Endothelial cell of umbilical vein (primary cell): ENCODE data around the gene RSPH1. TPM values are rescaled to one million over a fixed set of nuclear protein-coding genes. Genes with fewer than 3 reads are reported as not detected.

Experiments
- Bru-seq: library from RNA; stranded (reverse); fragments of 400-500 nt; gene quantifications from one replicate; lab custom pipeline; 2021; lab: Mats Ljungman, UMichigan
- BruChase-seq, 2 experiments: library from RNA; stranded (reverse); fragments of 400-500 nt; gene quantifications; one replicate each; lab custom pipeline; 2021; lab: Mats Ljungman, UMichigan
- BruUV-seq: library from RNA; stranded (reverse); fragments of 400-500 nt; replicated peaks from 2 replicates; lab custom pipeline; 2021; lab: Mats Ljungman, UMichigan
- CTCF ChIA-PET: fragments of 300-600, 350-600 bp; sonication (Branson Sonifier 250); formaldehyde crosslinking; loops from one replicate; lab custom pipeline; 2021; ENCODE audit warnings: antibody characterized with exemption, inconsistent platforms; lab: Charles Lee
- POLR2A ChIA-PET: fragments of 300-600, 350-600 bp; sonication (Branson Sonifier 250); formaldehyde crosslinking; loops from one replicate; lab custom pipeline; 2021; ENCODE audit warnings: antibody characterized with exemption, inconsistent platforms; lab: Charles Lee
- DNase-seq: peaks from one replicate; pipeline ENCODE4 v3.0.0-alpha.2; 2011; ENCODE audit warnings: low read depth, low spot score
- FAIRE-seq: peaks from 2 replicates; lab custom pipeline; 2011; peaks lifted over from hg19 to GRCh38; lab: Jason Lieb, UNC
- H2AFZ ChIP-seq: 2 replicates; pipeline ENCODE4 v1.6.0; 2012; ENCODE audit warnings: low read depth, low read length, control low read depth, inconsistent platforms
- H3K27ac ChIP-seq: 2 replicates; pipeline ENCODE4 v1.5.1; 2011; ENCODE audit warnings: low read depth, mild to moderate bottlenecking, control low read depth, low read length, moderate library complexity; ENCODE audit not compliant: insufficient read depth
- H3K27me3 ChIP-seq, 2 experiments: 2 replicates each; pipeline versions ENCODE4 v1.6.0 to v1.6.1; 2011; ENCODE audit warnings: low read length in 2 of 2, mixed read lengths in 1 of 2; ENCODE audit not compliant: control insufficient read depth in 2 of 2, insufficient read depth in 2 of 2
- H3K36me3 ChIP-seq, 2 experiments: 2 replicates in 1 of 2; 3 replicates in 1 of 2; pipeline ENCODE4 v1.5.1; 2011; ENCODE audit warnings: low read length in 2 of 2, mild to moderate bottlenecking in 1 of 2, moderate library complexity in 1 of 2; ENCODE audit not compliant: control insufficient read depth in 2 of 2, insufficient read depth in 2 of 2; ENCODE audit errors: extremely low read depth in 1 of 2
- H3K4me1 ChIP-seq: 3 replicates; pipeline ENCODE4 v1.5.1; 2011; ENCODE audit warnings: mild to moderate bottlenecking, low read length; ENCODE audit not compliant: control insufficient read depth, insufficient read depth; ENCODE audit errors: extremely low read depth
- H3K4me2 ChIP-seq: 2 replicates; pipeline ENCODE4 v1.6.1; 2011; ENCODE audit warnings: low read length, control low read depth, mixed read lengths; ENCODE audit not compliant: insufficient read depth
- H3K4me3 ChIP-seq, 3 experiments: fragments of 200-600 bp in 1 of 3; sonication (generic), shearing (Covaris generic) in 1 of 3; replicated peaks in 1 of 3; 2 replicates each; pipeline ENCODE4 v1.5.1; 2011 to 2016; ENCODE audit warnings: control low read depth in 3 of 3, low read length in 3 of 3, mild to moderate bottlenecking in 2 of 3, inconsistent platforms in 1 of 3, low read depth in 1 of 3, moderate library complexity in 1 of 3; ENCODE audit not compliant: insufficient read depth in 1 of 3
- H3K79me2 ChIP-seq: 2 replicates; pipeline ENCODE4 v1.6.0; 2012; ENCODE audit warnings: low read length, inconsistent platforms; ENCODE audit not compliant: control insufficient read depth, insufficient read depth
- H3K9ac ChIP-seq: replicated peaks from 2 replicates; pipeline ENCODE3; 2011; ENCODE audit warnings: low read length, control low read depth; ENCODE audit not compliant: insufficient read depth; ENCODE audit errors: extremely low read depth
- H3K9me1 ChIP-seq: replicated peaks from 3 replicates; pipeline ENCODE4 v1.6.0; 2011; ENCODE audit warnings: mild to moderate bottlenecking, low read length; ENCODE audit not compliant: control insufficient read depth, insufficient read depth; ENCODE audit errors: extremely low read depth
- H3K9me3 ChIP-seq: replicated peaks from 2 replicates; pipeline ENCODE4 v1.5.1; 2012; ENCODE audit warnings: low read length, inconsistent platforms; ENCODE audit not compliant: control insufficient read depth, insufficient read depth
- H4K20me1 ChIP-seq: replicated peaks from 2 replicates; pipeline ENCODE3; 2011; ENCODE audit warnings: mild to moderate bottlenecking, low read length; ENCODE audit not compliant: control insufficient read depth, insufficient read depth; ENCODE audit errors: extremely low read depth
- CTCF ChIP-seq, 2 donors: IDR thresholded peaks; 1 replicate in 1 of 2; 2 replicates in 1 of 2; pipeline ENCODE4 v1.5.1; 2011; ENCODE audit warnings: low read length in 2 of 2, mild to moderate bottlenecking in 2 of 2, moderate library complexity in 2 of 2, control low read depth in 1 of 2, inconsistent platforms in 1 of 2, low read depth in 1 of 2; ENCODE audit not compliant: insufficient read depth in 1 of 2; ENCODE audit errors: extremely low read depth in 1 of 2
- EZH2 ChIP-seq: IDR thresholded peaks from 2 replicates; pipeline ENCODE4 v1.6.1; 2012; ENCODE audit warnings: borderline replicate concordance, low read depth, mild to moderate bottlenecking, moderate library complexity, low read length, inconsistent platforms; ENCODE audit not compliant: severe bottlenecking
- FOS ChIP-seq: IDR thresholded peaks from 2 replicates; pipeline ENCODE4 v1.6.1; 2011; ENCODE audit warnings: mild to moderate bottlenecking, low read length, moderate library complexity, borderline replicate concordance; ENCODE audit not compliant: insufficient read depth
- GATA2 ChIP-seq: IDR thresholded peaks from 2 replicates; pipeline ENCODE4 v1.7.0; 2011; ENCODE audit warnings: low read depth, mild to moderate bottlenecking, moderate library complexity, mixed read lengths, low read length; ENCODE audit not compliant: insufficient read length, insufficient read depth
- JUN ChIP-seq: IDR thresholded peaks from 2 replicates; pipeline ENCODE4 v1.6.1; 2011; ENCODE audit warnings: borderline replicate concordance, low read depth; ENCODE audit not compliant: insufficient read length, insufficient read depth
- MAX ChIP-seq: IDR thresholded peaks from 2 replicates; pipeline ENCODE4 v1.6.1; 2011; ENCODE audit not compliant: insufficient read depth, insufficient read length
- MYC ChIP-seq: IDR thresholded peaks from one replicate; pipeline ENCODE4 v1.6.1; 2011; ENCODE audit warnings: mild to moderate bottlenecking, low read depth, low read length
- POLR2A ChIP-seq: IDR thresholded peaks from 2 replicates; pipeline ENCODE4 v1.6.1; 2012; ENCODE audit warnings: low read depth, mild to moderate bottlenecking, control low read depth, low read length
- POLR2AphosphoS5 ChIP-seq: IDR thresholded peaks from 2 replicates; pipeline ENCODE4 v1.6.1; 2012; ENCODE audit warnings: low read depth, mild to moderate bottlenecking, control low read depth, low read length, moderate library complexity; ENCODE audit not compliant: insufficient read depth
- dilution Hi-C: fragments of 300-500 bp; cut with MboI; formaldehyde crosslinking; loops from one replicate; pipeline ENCODE4 v1.15.0; 2019; ENCODE audit warnings: low sequenced_read_pairs; ENCODE audit not compliant: extremely low pct_ligation_motif_present
- intact Hi-C: fragments of 100-400 bp; cut with micrococcal nuclease; formaldehyde crosslinking; loops from one replicate; pipeline ENCODE4 v1.10.0; 2022
- long read RNA-seq: library from polyadenylated mRNA; stranded (forward); transcript quantifications from one replicate; pipeline ENCODE4 v2.0.0, GENCODE V29; 2021
- polyA minus RNA-seq, 3 experiments: library from RNA; depleted of rRNA, polyadenylated mRNA; stranded (reverse); fragments of >200 nt; gene quantifications; 1 replicate in 1 of 3; 2 replicates in 2 of 3; pipeline ENCODE4 v1.2.3, GENCODE V29; 2011
- polyA plus RNA-seq, 4 experiments: library from polyadenylated mRNA; depleted of rRNA in 3 of 4; stranded (reverse) in 3 of 4; unstranded in 1 of 4; fragments of >200 nt; gene quantifications; 2 replicates each; pipeline versions ENCODE4 v1.2.1 to v1.2.3, GENCODE V29; 2011 to 2012; ENCODE audit warnings: missing spikeins in 1 of 4
- total RNA-seq: library from RNA; stranded (reverse); gene quantifications from 2 replicates; pipeline ENCODE4 v1.2.3, GENCODE V29; 2021

RSPH1 gene
- total RNA-seq (not detected in 2 replicates), polyA plus RNA-seq (0.08 TPM in 1 of 2 replicates, not detected in the other), polyA minus RNA-seq (not detected in 2 replicates), Bru-seq, nascent RNA (percentile 11 among the genes with signal in this experiment), BruChase-seq, experiment 1, labeled RNA remaining after a 6-hour chase (percentile 4 among the genes with signal in this experiment), BruChase-seq, experiment 2, labeled RNA remaining after a 2-hour chase (percentile 4 among the genes with signal in this experiment)
- 0.07 and 0.08 TPM in 2 replicates for polyA plus RNA-seq (2011; cell fraction: cytosol; rRNA removed)
- 0.13 and 0.20 TPM in 2 replicates for polyA plus RNA-seq (2011; cell fraction: nucleus; rRNA removed)
- 0.12 and 0.44 TPM in 2 replicates for polyA plus RNA-seq (2012)
- not detected for polyA minus RNA-seq (2011; cell fraction: cytosol; rRNA and poly(A)+ RNA removed)
- polyA minus RNA-seq (2011; cell fraction: nucleus; rRNA and poly(A)+ RNA removed), result not detected in 2 replicates
- long read RNA-seq, partial matches to known transcripts, result 0 of 1 reads
- long read RNA-seq, other reads (novel, unspliced or antisense), result 0 of 1 reads

- no peaks in the 10 kb centered on the region for H4K20me1 ChIP-seq
- H3K9me1 ChIP-seq, result no peaks in the 10 kb centered on the region
- ChIA-PET POLR2A (no interaction called here), CTCF (no interaction called here)
- peak within 1 kb of the TSS; percentile 14 for H3K27ac ChIP-seq
- DNase-seq, result peak; percentile 99
- no peaks in the 10 kb centered on the region for H3K9me3 ChIP-seq
- H3K9ac ChIP-seq, result peak within 1 kb of the TSS; percentile 47
- peak; percentile 99 for FAIRE-seq
- peak within 1 kb of the TSS; percentile 50 to 59 (median 54) for H3K4me3 ChIP-seq
- H3K4me2 ChIP-seq, result peak within 1 kb of the TSS; percentile 87
- H3K79me2 ChIP-seq, result no peaks in the 10 kb centered on the region
- TF ChIP-seq GATA2 (no peak), CTCF (IDR thresholded peaks at IDR 0.05; ENCODE audit: extremely low read depth in 1 of 2, insufficient read depth in 1 of 2, low read depth in 1 of 2, low read length in 2 of 2) (no peak), JUN (no peak), POLR2A (no peak), MYC (no peak), POLR2AphosphoS5 (no peak), EZH2 (no peak), MAX (no peak), FOS (no peak)
- peaks cover 13% of the 10 kb centered on the region for H3K4me1 ChIP-seq
- H2AFZ ChIP-seq, result peak within 1 kb of the TSS; percentile 97
- dilution Hi-C loops (no loop called here), intact Hi-C loops (loop anchor here (1.0 kb wide), 1 partner anchor 46 kb away; no protein-coding TSS in a partner anchor)
- BruUV-seq, result no TSS peak
- peaks cover 6 to 7% of the 10 kb centered on the region in 2 experiments for H3K27me3 ChIP-seq
- no peaks in the 10 kb centered on the region for H3K36me3 ChIP-seq
Observed at GRCh38 chr21:42496120-42496838, at the start of gene RSPH1. Gene RSPH1, minus strand, starts transcription at chr21:42496224. Its CDS starts 38 bp downstream, at chr21:42496186.
